Central memory CD4-positive, alpha-beta T cell (primary cell): ENCODE results near the gene KCNS3.

Source experiments
- DNase-seq: peaks from one replicate; pipeline ENCODE4 v3.0.0; 2022

KCNS3 gene

GRCh38 chr2:17877811-17878280 is 621 bp upstream of the KCNS3 start:
- DNase-seq: no peak

GRCh38 chr2:17879137-17879912 is 858 bp downstream of the KCNS3 start:
- no peak for DNase-seq

GRCh38 chr2:17879913-17880274 is 1.4 kb downstream of the KCNS3 start:
- no peak for DNase-seq

GRCh38 chr2:17892770-17893534 is 14.5 kb downstream of the KCNS3 start:
- no peak for DNase-seq

GRCh38 chr2:17894005-17894404 is 15.5 kb downstream of the KCNS3 start:
- no peak for DNase-seq

GRCh38 chr2:17894556-17894955 is 16.1 kb downstream of the KCNS3 start:
- DNase-seq: no peak

GRCh38 chr2:17899871-17900270 is 21.4 kb downstream of the KCNS3 start:
- DNase-seq: no peak

- no peak for DNase-seq
Measured at GRCh38 chr2:17901246-17901645, 22.8 kb downstream of the KCNS3 start.

- DNase-seq: no peak
Measured at GRCh38 chr2:17910980-17911379, 32.5 kb downstream of the KCNS3 start.

GRCh38 chr2:17911491-17912260 is 33.2 kb downstream of the KCNS3 start:
- DNase-seq: no peak

GRCh38 chr2:17912266-17912691 is 33.8 kb downstream of the KCNS3 start:
- no peak for DNase-seq

- DNase-seq: no peak
Measured at GRCh38 chr2:17915099-17915498, 36.6 kb downstream of the KCNS3 start.

- no peak for DNase-seq
Measured at GRCh38 chr2:17915811-17916518, 37.5 kb downstream of the KCNS3 start.

GRCh38 chr2:17916584-17916983 is 38.1 kb downstream of the KCNS3 start:
- no peak for DNase-seq

- DNase-seq: no peak
Measured at GRCh38 chr2:17918789-17919188, 40.3 kb downstream of the KCNS3 start.

GRCh38 chr2:17930773-17931172 is 52.3 kb downstream of the KCNS3 start:
- DNase-seq: no peak

GRCh38 chr2:17933256-17933655 is 54.8 kb downstream of the KCNS3 start:
- DNase-seq: no peak

GRCh38 chr2:17934721-17935120 is 56.3 kb downstream of the KCNS3 start:
- no peak for DNase-seq

GRCh38 chr2:17935242-17935885 is 56.9 kb downstream of the KCNS3 start:
- no peak for DNase-seq

GRCh38 chr2:17936599-17936998 is 58.1 kb downstream of the KCNS3 start:
- DNase-seq: no peak

- DNase-seq: no peak
Measured at GRCh38 chr2:17940091-17940630, 61.7 kb downstream of the KCNS3 start.

GRCh38 chr2:17943444-17943843 is 65.0 kb downstream of the KCNS3 start:
- DNase-seq: no peak
